GM18909 (cell line): ENCODE results near the gene PPP2R5C.

Source experiments
- ATAC-seq: cut with Tn5 transposase; IDR thresholded peaks from one replicate; pipeline ENCODE4 v1.9.1; 2021; ENCODE audit warnings: mild to moderate bottlenecking; ENCODE audit not compliant: unreplicated experiment, poor library complexity

Gene PPP2R5C

GRCh38 chr14:101972126-101972866, 210.8 kb downstream of the PPP2R5C start:
- no peak for ATAC-seq

GRCh38 chr14:101973356-101973755, 211.8 kb downstream of the PPP2R5C start:
- no peak for ATAC-seq

GRCh38 chr14:101975231-101975630, 213.7 kb downstream of the PPP2R5C start:
- no peak for ATAC-seq
